ENCODE results near the gene JCHAIN. TPM values are rescaled to one million over a fixed set of nuclear protein-coding genes. Genes with fewer than 3 reads are reported as not detected.
"Not testable (repeated sequence)": the region's sequence is repeated elsewhere in the genome, so short reads cannot be mapped to it uniquely, and the experiment has no call there.

The JCHAIN gene
- total RNA-seq (2014; rRNA removed; shearing (Covaris generic)), result 1.3 TPM in 1 of 2 replicates, not detected in the other

- DNase-seq (ENCODE audit: low spot score), result no peak
These were observed at the start of gene JCHAIN for GRCh38 chr4:70666369-70666768. TSS of gene JCHAIN (minus strand) at chr4:70666508. CDS start at chr4:70666490, 18 bp downstream.

- no peak for DNase-seq (ENCODE audit: low spot score)
These were observed 48.8 kb upstream of the JCHAIN start for GRCh38 chr4:70715097-70715496.

GRCh38 chr4:70714079-70714887 lies 48.0 kb upstream of the JCHAIN start:
- peak; percentile 15 for DNase-seq (ENCODE audit: low spot score)

GRCh38 chr4:70713453-70714078 lies 47.3 kb upstream of the JCHAIN start:
- no peak for DNase-seq (ENCODE audit: low spot score)

- DNase-seq (ENCODE audit: low spot score), result no peak
These were observed 46.5 kb upstream of the JCHAIN start for GRCh38 chr4:70712604-70713452.

GRCh38 chr4:70712150-70712549 lies 45.8 kb upstream of the JCHAIN start:
- no peak for DNase-seq (ENCODE audit: low spot score)

GRCh38 chr4:70711599-70711998 lies 45.3 kb upstream of the JCHAIN start:
- no peak for DNase-seq (ENCODE audit: low spot score)

- no peak for DNase-seq (ENCODE audit: low spot score)
These were observed 43.4 kb upstream of the JCHAIN start for GRCh38 chr4:70709611-70710205.

GRCh38 chr4:70706516-70706915 lies 40.2 kb upstream of the JCHAIN start:
- DNase-seq (ENCODE audit: low spot score), result no peak

- DNase-seq (ENCODE audit: low spot score), result no peak
These were observed 39.7 kb upstream of the JCHAIN start for GRCh38 chr4:70706044-70706461.

GRCh38 chr4:70705183-70706043 lies 39.1 kb upstream of the JCHAIN start:
- DNase-seq (ENCODE audit: low spot score), result peak; percentile 60

- DNase-seq (ENCODE audit: low spot score), result no peak
These were observed 38.5 kb upstream of the JCHAIN start for GRCh38 chr4:70704931-70705182.

- peak; percentile 55 for DNase-seq (ENCODE audit: low spot score)
These were observed 38.1 kb upstream of the JCHAIN start for GRCh38 chr4:70704215-70704930.

GRCh38 chr4:70703619-70704214 lies 37.4 kb upstream of the JCHAIN start:
- DNase-seq (ENCODE audit: low spot score), result peak; percentile 24

GRCh38 chr4:70702592-70702991 lies 36.3 kb upstream of the JCHAIN start:
- not testable (repeated sequence) for DNase-seq (ENCODE audit: low spot score)

- DNase-seq (ENCODE audit: low spot score), result no peak
These were observed 35.0 kb upstream of the JCHAIN start for GRCh38 chr4:70701271-70701670.

GRCh38 chr4:70700712-70701111 lies 34.4 kb upstream of the JCHAIN start:
- no peak for DNase-seq (ENCODE audit: low spot score)

GRCh38 chr4:70698435-70698834 lies 32.1 kb upstream of the JCHAIN start:
- not testable (repeated sequence) for DNase-seq (ENCODE audit: low spot score)

- DNase-seq (ENCODE audit: low spot score), result not testable (repeated sequence)
These were observed 28.3 kb upstream of the JCHAIN start for GRCh38 chr4:70694633-70695032.

GRCh38 chr4:70691661-70692060 lies 25.4 kb upstream of the JCHAIN start:
- DNase-seq (ENCODE audit: low spot score), result no peak
